WERI-Rb-1 (cell line): ENCODE results near the gene SLC30A5.
"Not testable (repeated sequence)": the region's sequence is repeated elsewhere in the genome, so short reads cannot be mapped to it uniquely, and the experiment has no call there.

ENCODE experiments used
- DNase-seq: peaks from one replicate; pipeline ENCODE4 v3.0.0-alpha.2; 2020
- H3K27ac ChIP-seq: fragments of 250-450 bp; sonication (Bioruptor Pico); 2 replicates; pipeline ENCODE4 v1.5.1; 2020; ENCODE audit warnings: mild to moderate bottlenecking, moderate library complexity
- H3K27me3 ChIP-seq: fragments of 250-450 bp; sonication (Bioruptor Pico); 2 replicates; pipeline ENCODE4 v1.5.1; 2021; ENCODE audit warnings: mild to moderate bottlenecking, low read depth, moderate library complexity; ENCODE audit not compliant: insufficient read depth, severe bottlenecking
- H3K36me3 ChIP-seq: fragments of 250-450 bp; sonication (Bioruptor Pico); 2 replicates; pipeline ENCODE4 v1.5.1; 2020; ENCODE audit warnings: mild to moderate bottlenecking, moderate library complexity
- H3K4me3 ChIP-seq: 2 replicates; pipeline ENCODE4 v1.5.1; 2011; ENCODE audit warnings: low read depth, mild to moderate bottlenecking, control low read depth, low read length
- H3K9me3 ChIP-seq: fragments of 250-450 bp; sonication (Bioruptor Pico); 2 replicates; pipeline ENCODE4 v1.5.1; 2021; ENCODE audit warnings: mild to moderate bottlenecking, moderate library complexity; ENCODE audit not compliant: severe bottlenecking
- TF ChIP-seq, protein P1 (sequence below): IDR thresholded peaks from 2 replicates; pipeline ENCODE4 v1.5.1; 2011; ENCODE audit warnings: low read depth, mild to moderate bottlenecking, control low read depth, inconsistent platforms, low read length

Gene SLC30A5

DNA sequence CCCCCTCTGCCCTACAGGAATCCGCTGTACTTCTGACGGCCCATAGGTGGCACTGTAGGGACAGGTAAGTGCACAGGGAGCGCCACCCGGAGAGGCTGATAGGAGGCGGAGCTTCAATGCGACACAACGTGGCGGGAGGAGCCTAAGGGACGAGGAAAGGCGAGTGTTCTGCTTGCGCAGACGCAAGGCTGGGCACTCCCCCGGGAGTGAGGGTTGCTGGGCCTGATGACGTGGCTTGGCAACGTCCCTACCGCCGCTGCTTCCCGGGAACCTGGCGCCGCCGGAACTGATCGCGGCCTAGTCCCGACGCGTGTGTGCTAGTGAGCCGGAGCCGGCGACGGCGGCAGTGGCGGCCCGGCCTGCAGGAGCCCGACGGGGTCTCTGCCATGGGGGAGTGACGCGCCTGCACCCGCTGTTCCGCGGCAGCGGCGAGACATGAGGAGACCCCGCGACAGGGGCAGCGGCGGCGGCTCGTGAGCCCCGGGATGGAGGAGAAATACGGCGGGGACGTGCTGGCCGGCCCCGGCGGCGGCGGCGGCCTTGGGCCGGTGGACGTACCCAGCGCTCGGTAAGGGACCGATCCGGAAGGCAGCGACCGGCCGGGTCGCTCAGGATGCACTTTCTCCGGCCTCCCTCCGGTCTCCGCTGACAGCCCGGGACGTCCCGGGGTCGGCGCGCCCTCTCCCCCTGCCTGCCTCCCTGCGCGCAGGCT is at the start of gene SLC30A5:
TSS of gene SLC30A5 (plus strand) at position 244 of the 712 bp plus-strand sequence. CDS start at position 486, 242 bp downstream.
- Histone ChIP-seq H3K36me3 (peaks cover 22% of the 10 kb centered on the region), H3K4me3 (peak within 1 kb of the TSS; percentile 91), H3K9me3 (no peaks in the 10 kb centered on the region), H3K27ac (peak within 1 kb of the TSS; percentile 85), H3K27me3 (no peaks in the 10 kb centered on the region)
- peak; percentile 100 for DNase-seq
- TF ChIP-seq, protein P1, sequence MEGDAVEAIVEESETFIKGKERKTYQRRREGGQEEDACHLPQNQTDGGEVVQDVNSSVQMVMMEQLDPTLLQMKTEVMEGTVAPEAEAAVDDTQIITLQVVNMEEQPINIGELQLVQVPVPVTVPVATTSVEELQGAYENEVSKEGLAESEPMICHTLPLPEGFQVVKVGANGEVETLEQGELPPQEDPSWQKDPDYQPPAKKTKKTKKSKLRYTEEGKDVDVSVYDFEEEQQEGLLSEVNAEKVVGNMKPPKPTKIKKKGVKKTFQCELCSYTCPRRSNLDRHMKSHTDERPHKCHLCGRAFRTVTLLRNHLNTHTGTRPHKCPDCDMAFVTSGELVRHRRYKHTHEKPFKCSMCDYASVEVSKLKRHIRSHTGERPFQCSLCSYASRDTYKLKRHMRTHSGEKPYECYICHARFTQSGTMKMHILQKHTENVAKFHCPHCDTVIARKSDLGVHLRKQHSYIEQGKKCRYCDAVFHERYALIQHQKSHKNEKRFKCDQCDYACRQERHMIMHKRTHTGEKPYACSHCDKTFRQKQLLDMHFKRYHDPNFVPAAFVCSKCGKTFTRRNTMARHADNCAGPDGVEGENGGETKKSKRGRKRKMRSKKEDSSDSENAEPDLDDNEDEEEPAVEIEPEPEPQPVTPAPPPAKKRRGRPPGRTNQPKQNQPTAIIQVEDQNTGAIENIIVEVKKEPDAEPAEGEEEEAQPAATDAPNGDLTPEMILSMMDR: peak; percentile 83

DNA sequence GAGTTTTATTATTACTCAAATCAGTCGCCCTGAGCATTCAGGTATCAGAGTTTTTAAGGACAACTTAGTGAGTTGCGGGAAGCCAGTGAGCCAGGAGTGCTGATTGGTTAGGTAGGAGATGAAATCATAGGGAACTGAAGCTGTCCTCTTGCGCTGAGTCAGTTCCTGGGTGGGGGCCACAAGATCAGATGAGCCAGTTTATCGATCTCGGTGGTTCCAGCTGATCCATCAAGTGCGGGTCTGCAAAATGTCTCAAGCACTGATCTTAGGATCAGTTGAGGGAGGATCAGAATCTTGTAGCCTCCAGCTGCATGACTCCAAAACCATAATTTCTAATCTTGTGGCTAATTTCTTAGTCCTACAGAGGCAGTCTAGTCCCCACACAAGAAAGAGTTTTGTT is 48.6 kb upstream of the SLC30A5 start:
- not testable (repeated sequence) for H3K27ac ChIP-seq, DNase-seq, H3K36me3 ChIP-seq, H3K4me3 ChIP-seq, H3K27me3 ChIP-seq, H3K9me3 ChIP-seq

DNA sequence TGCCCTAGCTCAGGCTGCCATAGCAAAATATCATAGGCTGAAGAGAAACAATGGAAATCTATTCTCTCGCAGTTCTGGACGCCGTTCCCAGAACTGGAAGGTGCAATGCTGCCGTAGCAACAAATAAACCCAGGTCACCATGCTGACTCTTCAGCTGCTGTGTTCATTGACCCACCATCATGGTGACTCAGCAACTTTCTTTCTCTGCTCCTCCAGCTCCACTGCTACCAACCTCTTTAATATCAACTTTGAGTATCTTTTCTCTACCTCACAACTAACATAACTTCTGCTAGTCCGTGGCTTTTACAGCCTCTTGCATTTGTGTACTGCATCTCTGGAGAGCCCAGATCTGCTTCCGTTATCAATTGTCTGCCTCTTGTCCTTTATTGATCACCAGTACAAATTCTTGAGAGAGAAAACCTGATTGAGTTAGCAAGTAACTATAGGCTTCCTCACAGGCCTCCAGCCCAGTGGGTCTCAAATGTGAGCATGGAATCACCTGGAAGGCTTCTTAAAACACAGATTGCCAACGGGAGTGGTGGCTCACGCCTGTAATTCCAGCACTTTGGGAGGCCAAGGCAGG is 47.3 kb upstream of the SLC30A5 start:
- H3K27me3 ChIP-seq: no peaks in the 10 kb centered on the region
- no peak for DNase-seq
- no peak overlapping the region for H3K4me3 ChIP-seq
- no peaks in the 10 kb centered on the region for H3K36me3 ChIP-seq
- TF ChIP-seq, protein P1: no peak
- H3K27ac ChIP-seq: no peak overlapping the region
- no peaks in the 10 kb centered on the region for H3K9me3 ChIP-seq

DNA sequence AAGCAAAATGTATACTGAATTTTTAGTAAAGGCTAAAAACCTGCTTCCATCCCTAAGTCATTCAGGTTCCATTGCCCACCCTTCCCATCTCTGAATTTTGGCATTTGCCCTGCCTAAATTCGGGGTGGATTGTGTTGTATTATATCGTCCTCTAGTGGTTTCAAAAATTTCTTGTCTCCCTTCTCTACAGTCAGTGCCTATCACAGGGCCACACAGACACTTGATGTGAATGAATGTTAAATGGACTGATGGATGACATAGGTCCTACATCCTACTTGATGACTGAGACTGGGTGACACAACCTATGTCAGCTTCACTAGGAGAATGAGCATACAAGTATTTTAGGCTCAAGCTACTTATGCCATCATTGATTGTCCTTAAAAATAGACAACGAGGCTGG is 45.6 kb upstream of the SLC30A5 start:
- H3K27me3 ChIP-seq: no peaks in the 10 kb centered on the region
- no peak overlapping the region for H3K27ac ChIP-seq
- H3K9me3 ChIP-seq: no peaks in the 10 kb centered on the region
- TF ChIP-seq, protein P1: peak; percentile 27; the same call in 1 of the 2 replicates
- DNase-seq: no peak
- no peaks in the 10 kb centered on the region for H3K36me3 ChIP-seq
- H3K4me3 ChIP-seq: no peak overlapping the region

DNA sequence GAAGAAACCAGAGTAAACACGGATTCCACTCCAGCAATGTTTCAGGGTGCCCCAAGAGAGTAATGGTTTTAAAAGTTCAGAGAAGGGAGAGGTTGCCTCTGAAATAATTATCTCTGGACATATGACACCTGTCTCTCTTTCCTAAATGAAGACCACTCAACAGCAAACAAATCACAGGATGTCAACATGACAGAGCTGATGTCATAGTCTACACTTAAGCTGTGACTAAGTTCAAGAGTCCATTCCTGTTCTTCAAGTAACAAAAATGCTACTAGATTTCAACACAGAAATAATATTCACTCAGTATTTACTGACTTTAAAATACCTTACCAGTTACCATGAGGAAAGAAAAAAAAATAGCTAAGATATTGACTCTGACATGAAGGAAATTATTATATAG is 44.7 kb upstream of the SLC30A5 start:
- Histone ChIP-seq H3K27ac (no peak overlapping the region), H3K36me3 (no peaks in the 10 kb centered on the region), H3K4me3 (no peak overlapping the region), H3K9me3 (no peaks in the 10 kb centered on the region), H3K27me3 (no peaks in the 10 kb centered on the region)
- TF ChIP-seq, protein P1: no peak
- no peak for DNase-seq

DNA sequence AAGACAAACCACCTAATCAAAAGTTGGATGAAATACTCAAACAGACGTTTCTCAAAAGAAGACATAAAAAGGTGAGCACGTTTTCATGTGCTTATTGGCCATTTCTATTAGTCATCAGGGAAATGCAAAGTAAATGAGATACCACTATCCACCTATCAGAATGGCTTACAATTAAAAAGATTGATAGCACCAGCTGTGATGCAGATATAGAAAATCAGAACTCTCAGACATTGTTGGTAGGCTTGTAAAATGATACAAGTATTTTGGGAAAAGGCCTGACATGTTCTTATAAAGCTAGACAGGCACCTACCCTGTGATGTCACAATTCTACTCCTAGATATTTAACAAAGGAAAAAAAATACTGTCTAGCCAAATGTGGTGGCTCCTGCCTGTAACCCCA is 44.0 kb upstream of the SLC30A5 start:
- H3K27ac ChIP-seq: no peak overlapping the region
- TF ChIP-seq, protein P1: no peak
- H3K27me3 ChIP-seq: no peaks in the 10 kb centered on the region
- DNase-seq: no peak
- H3K9me3 ChIP-seq: no peaks in the 10 kb centered on the region
- H3K36me3 ChIP-seq: no peaks in the 10 kb centered on the region
- no peak overlapping the region for H3K4me3 ChIP-seq
